Thyroid gland (tissue), 4 donors: ENCODE results near the gene GCN1. TPM values are rescaled to one million over a fixed set of nuclear protein-coding genes. Genes with fewer than 3 reads are reported as not detected.
A peak's percentile ranks its signal among the peaks of the same experiment; 100 is the strongest.

ENCODE experiments used
- DNase-seq, 2 donors: peaks; one replicate each; pipeline ENCODE4 v3.0.0-alpha.2; 2019
- H3K27ac ChIP-seq, 3 donors: fragments of 200-600 bp; sonication (generic); 1 replicate in 2 of 3; 2 replicates in 1 of 3; pipeline ENCODE4 v1.5.1; 2016 to 2019; ENCODE audit warnings: mild to moderate bottlenecking in 1 of 3, moderate library complexity in 1 of 3
- H3K27me3 ChIP-seq: fragments of 200-600 bp; sonication (generic); one replicate; pipeline ENCODE4 v1.5.1; 2019
- H3K36me3 ChIP-seq, 2 donors: fragments of 200-600 bp; sonication (generic); one replicate each; pipeline ENCODE4 v1.5.1; 2016 to 2019
- H3K4me1 ChIP-seq, 2 donors: fragments of 200-600 bp; sonication (generic); one replicate each; pipeline ENCODE4 v1.5.1; 2017 to 2019
- H3K4me3 ChIP-seq, 3 donors: fragments of 200-600 bp; sonication (generic); replicated peaks in 1 of 3; 1 replicate in 2 of 3; 2 replicates in 1 of 3; pipeline ENCODE4 v1.5.1; 2016; ENCODE audit warnings: mild to moderate bottlenecking in 1 of 3
- H3K9me3 ChIP-seq: fragments of 200-600 bp; sonication (generic); one replicate; pipeline ENCODE4 v1.5.1; 2017
- POLR2A ChIP-seq, 2 donors: fragments of 450-650 bp; IDR thresholded peaks; one replicate each; pipeline ENCODE4 v1.6.1; 2017; ENCODE audit warnings: antibody characterized with exemption in 2 of 2, mild to moderate bottlenecking in 2 of 2, moderate library complexity in 1 of 2
- WGBS, 2 donors: methylation state at CpG; one replicate each; pipeline ENCODE4 v1.1.5; 2017; 5-methylcytosine and 5-hydroxymethylcytosine counted together
- intact Hi-C: fragments of 100-400 bp; cut with DNase I; formaldehyde crosslinking; loops from one replicate; pipeline ENCODE4 v1.15.1; 2023
- total RNA-seq, 4 donors: library from RNA; depleted of rRNA; stranded (reverse); fragments of >200 nt; gene quantifications; one replicate each; pipeline ENCODE4 v1.2.3, GENCODE V29; 2016
- TF ChIP-seq, protein P1 (sequence below), 6 experiments: fragments of 200-600 bp in 3 of 6; fragments of 450-650 bp in 3 of 6; sonication (generic) in 3 of 6; IDR thresholded peaks; one replicate each; pipeline ENCODE4 v1.5.1; 2016 to 2019; ENCODE audit warnings: antibody characterized with exemption in 6 of 6, mild to moderate bottlenecking in 2 of 6, inconsistent platforms in 1 of 6, moderate library complexity in 1 of 6

Gene GCN1
- total RNA-seq, 4 donors from 2014 or later, result 44.6 to 111 (median 73.6) TPM

DNA sequence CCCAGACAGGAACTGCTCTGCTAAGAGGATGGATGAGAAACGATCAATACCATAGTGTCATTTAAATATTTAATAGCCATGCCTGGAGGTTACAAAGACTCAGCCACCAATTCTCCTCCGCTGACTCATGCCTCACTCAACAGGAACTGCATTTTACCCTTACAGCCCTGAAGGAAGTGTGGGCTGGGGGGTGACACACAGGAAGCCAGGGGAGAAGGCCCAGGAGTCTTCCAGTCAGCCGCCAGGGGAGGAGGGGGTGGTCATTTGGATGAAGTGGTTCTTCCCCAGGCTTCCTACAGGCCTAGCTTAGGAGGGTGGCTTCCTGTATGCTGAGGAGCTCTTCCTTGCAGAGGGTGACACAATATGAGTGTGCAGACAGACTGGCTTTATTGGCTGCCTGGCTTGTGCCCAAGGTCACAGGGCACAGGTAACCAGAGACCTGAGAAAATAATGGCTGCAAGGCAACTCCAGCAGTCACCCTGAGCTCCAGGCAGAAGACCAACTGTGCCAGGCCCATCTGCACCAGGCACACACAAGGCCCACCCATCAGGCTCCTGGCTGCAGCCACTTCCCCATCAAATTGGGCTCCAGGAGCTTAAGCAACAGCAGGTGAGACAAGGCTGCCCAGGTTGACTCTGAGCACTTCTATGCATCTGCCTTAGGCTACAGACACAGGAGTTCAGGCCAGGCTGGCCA, 36.9 kb upstream of the GCN1 start:
- 54 to 56% methylated on average over 3 of the region's 3 CpGs for WGBS, 2 donors
- Histone ChIP-seq H3K9me3 (no peaks in the 10 kb centered on the region), H3K27me3 (no peaks in the 10 kb centered on the region), H3K36me3 (no peaks in the 10 kb centered on the region), H3K4me3 (no peak overlapping the region), H3K27ac (peak overlapping the region; percentile 77 to 96 (median 96)), H3K4me1 (peaks cover 79 to 93% of the 10 kb centered on the region in 2 donors)
- intact Hi-C loops, result no loop called here
- TF ChIP-seq POLR2A (IDR thresholded peaks at IDR 0.05), result no peak
- TF ChIP-seq, protein P1, sequence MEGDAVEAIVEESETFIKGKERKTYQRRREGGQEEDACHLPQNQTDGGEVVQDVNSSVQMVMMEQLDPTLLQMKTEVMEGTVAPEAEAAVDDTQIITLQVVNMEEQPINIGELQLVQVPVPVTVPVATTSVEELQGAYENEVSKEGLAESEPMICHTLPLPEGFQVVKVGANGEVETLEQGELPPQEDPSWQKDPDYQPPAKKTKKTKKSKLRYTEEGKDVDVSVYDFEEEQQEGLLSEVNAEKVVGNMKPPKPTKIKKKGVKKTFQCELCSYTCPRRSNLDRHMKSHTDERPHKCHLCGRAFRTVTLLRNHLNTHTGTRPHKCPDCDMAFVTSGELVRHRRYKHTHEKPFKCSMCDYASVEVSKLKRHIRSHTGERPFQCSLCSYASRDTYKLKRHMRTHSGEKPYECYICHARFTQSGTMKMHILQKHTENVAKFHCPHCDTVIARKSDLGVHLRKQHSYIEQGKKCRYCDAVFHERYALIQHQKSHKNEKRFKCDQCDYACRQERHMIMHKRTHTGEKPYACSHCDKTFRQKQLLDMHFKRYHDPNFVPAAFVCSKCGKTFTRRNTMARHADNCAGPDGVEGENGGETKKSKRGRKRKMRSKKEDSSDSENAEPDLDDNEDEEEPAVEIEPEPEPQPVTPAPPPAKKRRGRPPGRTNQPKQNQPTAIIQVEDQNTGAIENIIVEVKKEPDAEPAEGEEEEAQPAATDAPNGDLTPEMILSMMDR (IDR thresholded peaks at IDR 0.05), result no peak
- DNase-seq, result peak in 1 of 2 donors; percentile 40

DNA sequence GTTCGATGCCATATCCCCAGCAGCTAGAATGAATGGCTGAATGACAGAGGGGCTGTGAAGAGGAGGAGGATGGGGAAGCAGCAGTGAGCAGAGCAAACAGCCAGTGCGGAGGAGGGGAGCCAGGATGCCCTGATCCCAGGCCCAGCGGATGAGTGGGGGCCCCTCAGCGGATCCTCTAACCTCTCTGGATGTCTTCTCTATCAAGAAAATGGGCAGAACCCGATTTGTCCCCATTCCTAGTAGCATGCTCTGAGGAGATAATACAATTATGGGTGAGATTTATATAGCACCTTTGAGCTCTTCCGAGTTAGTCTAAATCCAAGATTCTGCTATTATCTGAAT, 36.4 kb upstream of the GCN1 start:
- Histone ChIP-seq H3K9me3 (no peaks in the 10 kb centered on the region), H3K27ac (peak overlapping the region; percentile 77 to 96 (median 96)), H3K4me1 (peaks cover 80 to 93% of the 10 kb centered on the region in 2 donors), H3K36me3 (no peaks in the 10 kb centered on the region), H3K27me3 (no peaks in the 10 kb centered on the region), H3K4me3 (no peak overlapping the region)
- DNase-seq, result no peak
- intact Hi-C loops, result no loop called here
- WGBS, 2 donors, result 43 to 56% methylated on average over 6 of the region's 6 CpGs
- TF ChIP-seq, protein P1 (IDR thresholded peaks at IDR 0.05), result no peak
- TF ChIP-seq POLR2A (IDR thresholded peaks at IDR 0.05), result no peak

DNA sequence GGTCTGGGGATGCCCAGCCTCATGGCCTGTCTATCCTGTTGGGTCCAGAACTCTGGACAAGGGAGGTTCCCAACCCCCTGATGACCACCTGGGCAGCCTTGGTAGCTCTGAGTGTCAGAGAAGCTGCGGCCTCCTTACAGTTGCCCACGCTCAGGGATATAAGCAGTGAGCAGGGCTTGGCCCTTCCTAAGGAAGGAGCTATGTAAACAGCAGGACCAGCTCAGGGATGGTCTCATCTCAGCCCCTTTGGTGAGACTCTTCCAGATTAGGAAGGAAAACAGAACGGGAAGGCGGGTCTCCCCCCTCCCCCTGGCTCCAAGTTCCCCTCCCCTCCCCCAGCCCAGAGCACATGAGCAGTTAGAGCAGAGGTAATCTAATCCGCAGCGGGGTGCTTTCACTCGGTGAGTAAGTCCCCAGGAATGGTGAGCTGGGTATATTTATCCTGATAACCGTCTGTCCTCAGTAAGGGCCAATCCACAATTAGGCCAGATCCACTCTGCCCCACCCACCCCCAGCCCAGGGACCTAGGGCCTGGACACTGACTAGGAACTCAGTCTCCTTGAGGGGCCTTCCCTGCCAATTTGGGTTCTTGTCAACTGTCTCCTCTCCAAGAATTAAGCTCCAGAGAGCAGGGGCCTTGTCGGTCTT, 35.9 kb upstream of the GCN1 start:
- Histone ChIP-seq H3K4me1 (peaks cover 80 to 93% of the 10 kb centered on the region in 2 donors), H3K27me3 (no peaks in the 10 kb centered on the region), H3K36me3 (no peaks in the 10 kb centered on the region), H3K27ac (peak overlapping the region; percentile 77 to 96 (median 96)), H3K9me3 (no peaks in the 10 kb centered on the region), H3K4me3 (no peak overlapping the region)
- 22 to 40% methylated on average over 4 to 9 of the region's 9 CpGs for WGBS, 2 donors
- DNase-seq, result peak; percentile 59 to 74
- intact Hi-C loops, result no loop called here
- TF ChIP-seq, protein P1 (IDR thresholded peaks at IDR 0.05), result no peak
- no peak for TF ChIP-seq POLR2A (IDR thresholded peaks at IDR 0.05)

DNA sequence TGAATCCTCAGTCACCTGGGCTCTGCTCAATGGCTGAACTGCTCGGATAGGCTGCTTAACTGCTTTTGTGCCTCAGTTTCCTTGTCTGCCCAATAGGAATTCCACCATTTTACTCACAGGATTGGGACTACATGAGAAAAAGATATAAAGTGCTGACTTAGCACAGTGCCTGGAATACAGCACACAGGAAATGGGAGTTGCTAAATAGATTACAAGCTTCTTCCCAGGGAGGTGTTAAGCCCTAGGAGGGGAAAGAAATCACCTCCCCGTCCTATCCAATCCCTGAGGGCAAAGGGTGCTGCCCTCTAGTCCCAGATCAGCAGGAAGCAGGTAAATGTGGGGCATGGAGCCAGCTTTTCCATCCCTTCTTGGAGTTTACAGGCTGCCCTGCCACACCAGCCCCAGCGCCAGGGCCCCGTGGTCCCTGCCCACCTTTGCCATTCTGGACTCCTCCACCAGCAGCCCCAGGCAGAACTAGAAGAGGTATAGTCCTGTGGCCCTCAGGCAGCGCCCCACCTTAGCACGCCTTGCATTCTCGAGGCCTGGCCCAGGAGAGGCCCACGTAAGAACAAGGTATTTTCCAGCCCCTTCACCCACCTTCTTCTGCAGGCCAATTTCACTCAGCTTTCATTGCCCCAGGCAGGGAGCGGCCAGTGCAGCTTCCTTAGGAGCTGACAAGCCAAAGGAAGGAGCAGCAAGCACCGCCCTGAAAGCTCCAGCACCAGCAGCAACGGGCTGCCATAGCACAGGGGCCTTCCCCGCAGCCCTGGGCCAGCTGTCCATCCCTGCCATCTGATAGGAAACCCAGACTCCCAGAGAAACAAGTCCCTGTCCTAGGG, 35.2 kb upstream of the GCN1 start:
- peaks cover 81 to 93% of the 10 kb centered on the region in 2 donors for H3K4me1 ChIP-seq
- H3K27ac ChIP-seq, result peak overlapping the region; percentile 77 to 96 (median 96)
- H3K9me3 ChIP-seq, result no peaks in the 10 kb centered on the region
- H3K36me3 ChIP-seq, result no peaks in the 10 kb centered on the region
- H3K4me3 ChIP-seq, result no peak overlapping the region
- whole genome bisulfite sequencing, 2 donors, result 57 to 62% methylated on average over 8 to 9 of the region's 12 CpGs
- intact Hi-C loops, result loop anchor here (2.0 kb wide), 1 partner anchor 35 kb away; the partner anchor contains the start of gene PXN
- peak in 1 of 2 donors; percentile 35 for DNase-seq
- no peak for TF ChIP-seq POLR2A (IDR thresholded peaks at IDR 0.05)
- TF ChIP-seq, protein P1 (IDR thresholded peaks at IDR 0.05), result no peak
- H3K27me3 ChIP-seq, result no peaks in the 10 kb centered on the region
